Esophagus squamous epithelium (tissue), 4 donors: ENCODE results near the gene MAPK1IP1L.

Source experiments
- CTCF ChIP-seq, 6 experiments: fragments of 450-650 bp in 4 of 6; fragments of 200-600 bp in 2 of 6; sonication (generic) in 2 of 6; IDR thresholded peaks; one replicate each; pipeline ENCODE4 v1.5.1; 2016 to 2019; ENCODE audit warnings: antibody characterized with exemption in 6 of 6, mild to moderate bottlenecking in 4 of 6, moderate library complexity in 4 of 6
- POLR2A ChIP-seq, 4 donors: fragments of 450-650 bp; IDR thresholded peaks; one replicate each; pipeline ENCODE4 v1.6.1; 2017; ENCODE audit warnings: antibody characterized with exemption in 4 of 4, mild to moderate bottlenecking in 4 of 4, moderate library complexity in 3 of 4

- TF ChIP-seq CTCF (IDR thresholded peaks at IDR 0.05), result no peak
- no peak for TF ChIP-seq POLR2A (IDR thresholded peaks at IDR 0.05)
These were observed 65.0 kb downstream of the MAPK1IP1L start for GRCh38 chr14:55116246-55117030.
